ENCODE results near the gene RAVER1. TPM values are rescaled to one million over a fixed set of nuclear protein-coding genes. Genes with fewer than 3 reads are reported as not detected.

RAVER1 gene
- total RNA-seq, 1 experiment from 2014 or later = 62.4 TPM

DNA sequence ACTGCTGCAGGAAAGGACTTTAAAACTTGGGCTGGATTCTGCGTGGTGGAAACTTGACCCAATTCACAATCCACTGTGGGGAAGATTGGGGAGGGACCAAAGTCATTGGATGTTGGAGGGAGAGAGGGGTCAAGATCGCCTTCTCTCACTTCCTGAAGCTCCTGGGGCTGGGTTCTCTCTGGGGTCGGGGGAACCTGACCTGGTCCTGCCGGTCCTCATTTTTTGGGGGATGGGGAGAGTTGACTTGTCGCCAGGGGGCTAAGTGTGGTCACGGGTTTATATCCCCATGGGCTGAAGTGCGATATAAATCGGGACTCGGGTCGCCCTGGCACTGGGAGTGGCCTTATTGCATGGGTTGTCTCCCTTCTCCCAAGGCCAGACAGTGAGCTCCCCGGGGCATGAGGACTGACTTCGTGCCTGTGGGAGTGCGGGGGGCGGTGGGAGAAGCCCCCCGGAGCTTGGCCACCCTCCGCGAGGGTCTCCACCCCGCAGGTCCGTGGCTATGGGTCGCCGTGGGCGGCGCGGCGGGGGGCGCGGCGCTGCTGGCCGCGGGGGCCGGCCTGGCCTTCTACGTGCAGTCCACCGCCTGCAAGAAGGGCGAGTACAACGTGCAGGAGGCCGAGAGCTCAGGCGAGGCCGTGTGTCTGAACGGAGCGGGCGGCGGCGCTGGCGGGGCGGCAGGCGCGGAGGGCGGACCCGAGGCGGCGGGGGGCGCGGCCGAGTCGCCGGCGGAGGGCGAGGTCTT is 37.3 kb downstream of the RAVER1 start:
- CTCF ChIA-PET = no interaction called here

GRCh38 chr19:10295305-10295846 is 38.0 kb downstream of the RAVER1 start:
- no peak overlapping the region for H3K9ac ChIP-seq (ENCODE audit: low read length)
- H3K36me3 ChIP-seq (ENCODE audit: low read depth, low read length) = no peaks in the 10 kb centered on the region
- ATAC-seq (no peak), DNase-seq (no peak)
- H3K4me2 ChIP-seq (ENCODE audit: low read length) = peak overlapping the region; percentile 8; the same call in 1 of the 2 replicates
- POLR2A ChIA-PET (ENCODE audit: unreplicated experiment) = no interaction called here
- H2AFZ ChIP-seq (ENCODE audit: low read length) = no peak overlapping the region
- no peaks in the 10 kb centered on the region for H4K20me1 ChIP-seq (ENCODE audit: low read length)
- no peaks in the 10 kb centered on the region for H3K79me2 ChIP-seq (ENCODE audit: low read length)
- H3K4me3 ChIP-seq (ENCODE audit: low read length) = no peak overlapping the region
- peaks cover 15% of the 10 kb centered on the region for H3K4me1 ChIP-seq (ENCODE audit: insufficient read depth, low read length)
- TF ChIP-seq EZH2 (IDR thresholded peaks at IDR 0.05; ENCODE audit: low read length, unreplicated experiment) = no peak
- TF ChIP-seq, protein P1, sequence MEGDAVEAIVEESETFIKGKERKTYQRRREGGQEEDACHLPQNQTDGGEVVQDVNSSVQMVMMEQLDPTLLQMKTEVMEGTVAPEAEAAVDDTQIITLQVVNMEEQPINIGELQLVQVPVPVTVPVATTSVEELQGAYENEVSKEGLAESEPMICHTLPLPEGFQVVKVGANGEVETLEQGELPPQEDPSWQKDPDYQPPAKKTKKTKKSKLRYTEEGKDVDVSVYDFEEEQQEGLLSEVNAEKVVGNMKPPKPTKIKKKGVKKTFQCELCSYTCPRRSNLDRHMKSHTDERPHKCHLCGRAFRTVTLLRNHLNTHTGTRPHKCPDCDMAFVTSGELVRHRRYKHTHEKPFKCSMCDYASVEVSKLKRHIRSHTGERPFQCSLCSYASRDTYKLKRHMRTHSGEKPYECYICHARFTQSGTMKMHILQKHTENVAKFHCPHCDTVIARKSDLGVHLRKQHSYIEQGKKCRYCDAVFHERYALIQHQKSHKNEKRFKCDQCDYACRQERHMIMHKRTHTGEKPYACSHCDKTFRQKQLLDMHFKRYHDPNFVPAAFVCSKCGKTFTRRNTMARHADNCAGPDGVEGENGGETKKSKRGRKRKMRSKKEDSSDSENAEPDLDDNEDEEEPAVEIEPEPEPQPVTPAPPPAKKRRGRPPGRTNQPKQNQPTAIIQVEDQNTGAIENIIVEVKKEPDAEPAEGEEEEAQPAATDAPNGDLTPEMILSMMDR (conservative IDR thresholded peaks at IDR 0.05; ENCODE audit: low read depth, low read length) = 0 out of 2 replicates have a peak, but pooled peaks have one; percentile 16
- intact Hi-C loops (cut with micrococcal nuclease) = no loop called here
- no TSS peak for BruUV-seq (replicated peaks)
- CTCF ChIA-PET = no interaction called here
- H3K27me3 ChIP-seq (ENCODE audit: low read length) = peaks cover 16% of the 10 kb centered on the region; the same call in 1 of the 2 replicates
- H3K9me2 ChIP-seq (replicated peaks; ENCODE audit: low read length) = no peaks in the 10 kb centered on the region
- no peaks in the 10 kb centered on the region for H3K9me3 ChIP-seq (ENCODE audit: low read length)
- no peak overlapping the region for H3K27ac ChIP-seq (ENCODE audit: low read length)
- no peaks in the 10 kb centered on the region for H3F3A ChIP-seq (ENCODE audit: low read length, unreplicated experiment)

More for the DNA sequence above, 37.3 kb downstream of the RAVER1 start:
- no peak overlapping the region for H3K9ac ChIP-seq (ENCODE audit: low read length)
- intact Hi-C loops (cut with micrococcal nuclease) = no loop called here
- H3K9me3 ChIP-seq (ENCODE audit: low read length) = no peaks in the 10 kb centered on the region
- BruUV-seq (replicated peaks) = no TSS peak
- no peak overlapping the region for H3K4me3 ChIP-seq (ENCODE audit: low read length)
- H3K4me1 ChIP-seq (ENCODE audit: insufficient read depth, low read length) = peaks cover 8% of the 10 kb centered on the region
- POLR2A ChIA-PET (ENCODE audit: unreplicated experiment) = no interaction called here
- H3K27me3 ChIP-seq (ENCODE audit: low read length) = peaks cover 9% of the 10 kb centered on the region; the same call in 1 of the 2 replicates
- H3K9me2 ChIP-seq (replicated peaks; ENCODE audit: low read length) = no peaks in the 10 kb centered on the region
- H3F3A ChIP-seq (ENCODE audit: low read length, unreplicated experiment) = no peaks in the 10 kb centered on the region
- H3K27ac ChIP-seq (ENCODE audit: low read length) = no peak overlapping the region
- no peaks in the 10 kb centered on the region for H4K20me1 ChIP-seq (ENCODE audit: low read length)
- DNase-seq = no peak
- ATAC-seq = no peak
- H3K79me2 ChIP-seq (ENCODE audit: low read length) = no peaks in the 10 kb centered on the region
- H2AFZ ChIP-seq (ENCODE audit: low read length) = no peak overlapping the region
- H3K36me3 ChIP-seq (ENCODE audit: low read depth, low read length) = no peaks in the 10 kb centered on the region
- H3K4me2 ChIP-seq (ENCODE audit: low read length) = no peak overlapping the region
- TF ChIP-seq EZH2phosphoT487 (IDR thresholded peaks at IDR 0.05; ENCODE audit: borderline replicate concordance, low read length) (no peak), EZH2 (IDR thresholded peaks at IDR 0.05; ENCODE audit: low read length, unreplicated experiment) (no peak)
- TF ChIP-seq, protein P1 (conservative IDR thresholded peaks at IDR 0.05; ENCODE audit: low read depth, low read length) = no peak

GRCh38 chr19:10294368-10294697 is 39.0 kb downstream of the RAVER1 start:
- no peak overlapping the region for H3K4me2 ChIP-seq (ENCODE audit: low read length)
- no TSS peak for BruUV-seq (replicated peaks)
- H3K9me2 ChIP-seq (replicated peaks; ENCODE audit: low read length) = no peaks in the 10 kb centered on the region
- no peaks in the 10 kb centered on the region for H3K36me3 ChIP-seq (ENCODE audit: low read depth, low read length)
- no peaks in the 10 kb centered on the region for H3F3A ChIP-seq (ENCODE audit: low read length, unreplicated experiment)
- H3K27me3 ChIP-seq (ENCODE audit: low read length) = peaks cover 19% of the 10 kb centered on the region; the same call in 1 of the 2 replicates
- H2AFZ ChIP-seq (ENCODE audit: low read length) = no peak overlapping the region
- TF ChIP-seq EZH2 (IDR thresholded peaks at IDR 0.05; ENCODE audit: low read length, unreplicated experiment) (no peak), EZH2phosphoT487 (IDR thresholded peaks at IDR 0.05; ENCODE audit: borderline replicate concordance, low read length) (no peak)
- TF ChIP-seq, protein P1 (conservative IDR thresholded peaks at IDR 0.05; ENCODE audit: low read depth, low read length) = no peak
- intact Hi-C loops (cut with micrococcal nuclease) = no loop called here
- H4K20me1 ChIP-seq (ENCODE audit: low read length) = no peaks in the 10 kb centered on the region
- CTCF ChIA-PET = no interaction called here
- POLR2A ChIA-PET (ENCODE audit: unreplicated experiment) = no interaction called here
- no peak for ATAC-seq
- H3K27ac ChIP-seq (ENCODE audit: low read length) = no peak overlapping the region
- peaks cover 22% of the 10 kb centered on the region for H3K4me1 ChIP-seq (ENCODE audit: insufficient read depth, low read length)
- H3K9ac ChIP-seq (ENCODE audit: low read length) = no peak overlapping the region
- H3K79me2 ChIP-seq (ENCODE audit: low read length) = no peaks in the 10 kb centered on the region
- no peaks in the 10 kb centered on the region for H3K9me3 ChIP-seq (ENCODE audit: low read length)
- H3K4me3 ChIP-seq (ENCODE audit: low read length) = no peak overlapping the region
- DNase-seq = no peak
